ENCODE data around the gene CRACR2B.
A peak's percentile ranks its signal among the peaks of the same experiment; 100 is the strongest.

The CRACR2B gene

GRCh38 chr11:870127-870413, 42.4 kb downstream of the CRACR2B start:
- TF ChIP-seq, protein P1, sequence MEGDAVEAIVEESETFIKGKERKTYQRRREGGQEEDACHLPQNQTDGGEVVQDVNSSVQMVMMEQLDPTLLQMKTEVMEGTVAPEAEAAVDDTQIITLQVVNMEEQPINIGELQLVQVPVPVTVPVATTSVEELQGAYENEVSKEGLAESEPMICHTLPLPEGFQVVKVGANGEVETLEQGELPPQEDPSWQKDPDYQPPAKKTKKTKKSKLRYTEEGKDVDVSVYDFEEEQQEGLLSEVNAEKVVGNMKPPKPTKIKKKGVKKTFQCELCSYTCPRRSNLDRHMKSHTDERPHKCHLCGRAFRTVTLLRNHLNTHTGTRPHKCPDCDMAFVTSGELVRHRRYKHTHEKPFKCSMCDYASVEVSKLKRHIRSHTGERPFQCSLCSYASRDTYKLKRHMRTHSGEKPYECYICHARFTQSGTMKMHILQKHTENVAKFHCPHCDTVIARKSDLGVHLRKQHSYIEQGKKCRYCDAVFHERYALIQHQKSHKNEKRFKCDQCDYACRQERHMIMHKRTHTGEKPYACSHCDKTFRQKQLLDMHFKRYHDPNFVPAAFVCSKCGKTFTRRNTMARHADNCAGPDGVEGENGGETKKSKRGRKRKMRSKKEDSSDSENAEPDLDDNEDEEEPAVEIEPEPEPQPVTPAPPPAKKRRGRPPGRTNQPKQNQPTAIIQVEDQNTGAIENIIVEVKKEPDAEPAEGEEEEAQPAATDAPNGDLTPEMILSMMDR (conservative IDR thresholded peaks at IDR 0.05; ENCODE audit: low read length) = peak; percentile 13
- no peak overlapping the region for H3K4me3 ChIP-seq (ENCODE audit: low read length)
- no peak for DNase-seq (ENCODE audit: low read depth)

DNA sequence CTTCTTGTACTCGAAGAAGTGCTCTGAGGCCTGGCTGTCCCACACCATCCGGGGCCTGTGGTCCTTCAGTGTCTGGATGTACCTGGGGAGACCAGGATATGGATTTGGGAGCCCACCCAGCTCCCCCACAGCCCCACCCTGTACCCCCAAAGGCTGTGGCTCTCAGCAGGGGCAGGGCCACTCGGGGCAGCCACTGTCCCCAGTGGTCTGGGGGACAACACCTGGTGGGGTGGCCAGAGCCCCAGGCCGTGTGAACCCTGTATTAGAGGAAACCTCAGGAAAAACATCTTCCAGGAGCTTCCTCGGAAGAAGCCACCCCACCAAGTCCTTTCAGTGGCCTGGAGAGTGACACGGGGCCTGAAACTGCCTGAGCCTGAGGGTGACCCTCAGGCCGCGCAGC, 42.7 kb downstream of the CRACR2B start:
- TF ChIP-seq, protein P1 (conservative IDR thresholded peaks at IDR 0.05; ENCODE audit: low read length) = no peak
- DNase-seq (ENCODE audit: low read depth) = no peak
- no peak overlapping the region for H3K4me3 ChIP-seq (ENCODE audit: low read length)

- no peak for DNase-seq (ENCODE audit: low read depth)
- no peak overlapping the region for H3K4me3 ChIP-seq (ENCODE audit: low read length)
Observed at GRCh38 chr11:871472-871871, 43.8 kb downstream of the CRACR2B start.

DNA sequence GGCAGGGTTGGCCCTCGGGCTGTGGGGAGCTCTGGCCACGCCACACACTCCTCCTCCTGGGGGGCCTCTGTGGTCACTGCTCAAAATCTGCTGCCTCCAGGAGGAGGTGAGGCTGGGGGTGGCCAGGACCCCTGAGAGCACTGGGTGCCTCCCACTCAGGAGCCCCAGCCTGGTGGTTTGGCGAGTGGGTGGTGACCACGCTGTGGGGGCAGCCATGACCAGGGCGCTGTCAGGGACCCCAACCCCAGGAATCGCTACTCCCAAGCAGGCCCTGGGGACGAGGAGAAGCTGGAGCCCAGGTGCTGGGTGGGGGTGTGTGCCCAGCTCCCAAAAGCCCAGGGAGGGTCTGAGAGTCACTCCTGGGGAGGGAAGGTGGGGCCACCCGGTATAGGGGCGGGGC, 45.1 kb downstream of the CRACR2B start:
- TF ChIP-seq, protein P1 (conservative IDR thresholded peaks at IDR 0.05; ENCODE audit: low read length) = no peak
- no peak for DNase-seq (ENCODE audit: low read depth)
- no peak overlapping the region for H3K4me3 ChIP-seq (ENCODE audit: low read length)

More at GRCh38 chr11:871472-871871, 43.8 kb downstream of the CRACR2B start:
- TF ChIP-seq, protein P1 (conservative IDR thresholded peaks at IDR 0.05; ENCODE audit: low read length) = no peak

DNA sequence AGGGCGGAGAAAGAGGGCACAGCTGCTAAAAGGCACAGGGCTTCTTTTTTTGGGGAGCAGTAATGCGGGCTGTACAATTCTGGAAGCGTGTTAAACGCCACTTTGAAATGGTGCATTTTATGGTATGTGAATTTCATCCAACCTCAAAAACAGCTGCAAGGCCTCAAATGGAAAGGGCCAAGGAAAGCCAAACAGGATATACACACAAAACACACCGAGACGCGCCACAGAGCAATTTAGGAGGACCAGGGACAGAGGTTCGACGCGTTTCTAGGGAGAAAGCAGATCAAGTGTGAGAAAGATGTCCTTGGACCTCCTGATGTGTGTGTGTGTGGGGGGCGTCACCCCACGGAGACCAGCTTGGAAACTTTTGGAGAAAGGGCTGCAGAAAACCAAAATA, 46.0 kb downstream of the CRACR2B start:
- TF ChIP-seq, protein P1 (conservative IDR thresholded peaks at IDR 0.05; ENCODE audit: low read length) = no peak
- DNase-seq (ENCODE audit: low read depth) = no peak
- H3K4me3 ChIP-seq (ENCODE audit: low read length) = no peak overlapping the region

DNA sequence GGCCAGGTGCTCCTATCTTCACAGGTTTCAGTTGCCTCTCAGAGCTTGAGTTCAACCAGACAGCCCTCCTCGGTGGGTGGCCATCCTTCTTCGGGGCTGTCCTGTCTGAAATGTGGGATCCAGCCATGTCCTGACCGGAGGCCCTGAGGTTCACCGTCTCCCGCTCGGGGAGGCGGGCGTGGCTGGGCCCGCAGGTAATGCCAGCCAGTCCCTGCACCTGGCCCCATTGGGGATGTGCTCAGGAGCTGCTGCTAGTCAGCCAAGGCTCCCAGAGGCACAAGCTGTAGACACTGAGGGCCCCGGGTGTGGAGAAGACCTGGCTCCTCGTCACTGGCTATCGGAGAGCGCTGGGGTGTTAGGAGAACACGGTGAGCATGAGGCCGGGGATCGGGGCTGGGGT, 47.5 kb downstream of the CRACR2B start:
- TF ChIP-seq, protein P1 (conservative IDR thresholded peaks at IDR 0.05; ENCODE audit: low read length) = no peak
- H3K4me3 ChIP-seq (ENCODE audit: low read length) = no peak overlapping the region
- no peak for DNase-seq (ENCODE audit: low read depth)

DNA sequence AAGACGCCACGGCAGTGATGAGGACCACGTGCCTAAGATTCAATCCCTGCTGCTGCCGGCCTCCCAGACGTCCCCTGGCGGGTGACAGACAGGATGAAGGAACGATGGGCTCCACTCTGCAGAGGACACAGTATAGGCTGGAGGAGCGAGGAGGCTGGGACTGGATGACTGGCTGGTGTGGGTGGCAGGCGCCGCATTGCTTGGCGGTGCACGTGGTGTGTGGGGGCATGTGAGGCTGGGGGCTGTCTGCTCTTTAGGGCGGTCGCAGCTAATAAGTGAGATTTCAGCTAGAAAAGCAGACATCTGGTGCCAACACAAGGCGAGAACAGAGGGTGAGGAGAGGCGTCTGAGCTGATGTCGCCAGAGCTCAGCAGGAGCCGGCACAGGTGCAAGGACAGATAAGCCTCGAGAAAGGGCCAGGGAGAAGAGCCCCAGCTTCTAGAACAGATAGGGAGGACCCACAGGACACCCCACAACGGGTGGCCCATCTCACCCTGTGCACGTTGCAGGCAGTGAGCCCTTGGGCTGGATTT, 48.1 kb downstream of the CRACR2B start:
- no peak for DNase-seq (ENCODE audit: low read depth)
- TF ChIP-seq, protein P1 (conservative IDR thresholded peaks at IDR 0.05; ENCODE audit: low read length) = no peak
- no peak overlapping the region for H3K4me3 ChIP-seq (ENCODE audit: low read length)
